HepG2 (cell line): ENCODE data around the gene ZNF653. TPM values are rescaled to one million over a fixed set of nuclear protein-coding genes. Genes with fewer than 3 reads are reported as not detected.

Experiments
- BCLAF1 ChIP-seq: fragments of 450-650 bp; IDR thresholded peaks from 2 replicates; pipeline ENCODE4 v1.6.1; 2017; ENCODE audit warnings: mild to moderate bottlenecking
- BRCA1 ChIP-seq: sonication (generic); formaldehyde crosslinking; IDR thresholded peaks from 2 replicates; pipeline ENCODE4 v1.4.0; 2020; ENCODE audit warnings: missing genetic modification reagents
- CHD2 ChIP-seq: IDR thresholded peaks from 2 replicates; pipeline ENCODE4 v1.6.1; 2011; ENCODE audit warnings: low read depth, low read length, improper control_type of control experiment
- FOXA1 ChIP-seq, 2 experiments: fragments of 450-650 bp in 1 of 2; sonication (generic) in 1 of 2; formaldehyde crosslinking in 1 of 2; IDR thresholded peaks; 2 replicates each; pipeline versions ENCODE4 v1.4.0 to v1.6.1; 2016 to 2020; ENCODE audit warnings: missing genetic modification reagents in 1 of 2
- HOXA3 ChIP-seq: sonication (generic); formaldehyde crosslinking; IDR thresholded peaks from 2 replicates; pipeline ENCODE4 v1.5.0; 2020; ENCODE audit warnings: missing genetic modification reagents
- JUNB ChIP-seq: sonication (generic); formaldehyde crosslinking; IDR thresholded peaks from 2 replicates; pipeline ENCODE4 v1.8.0; 2022; ENCODE audit warnings: missing genetic modification reagents, mild to moderate bottlenecking, borderline replicate concordance
- MTF1 ChIP-seq: sonication (generic); formaldehyde crosslinking; IDR thresholded peaks from 2 replicates; pipeline ENCODE4 v1.5.0; 2020; ENCODE audit warnings: missing genetic modification reagents
- NR3C1 ChIP-seq: sonication (generic); formaldehyde crosslinking; IDR thresholded peaks from 2 replicates; pipeline ENCODE4 v1.4.0; 2020; ENCODE audit warnings: missing genetic modification reagents
- POLR2G ChIP-seq: fragments of 200-400 bp; formaldehyde crosslinking; IDR thresholded peaks from 2 replicates; pipeline ENCODE4 v1.6.1; 2018; ENCODE audit warnings: mild to moderate bottlenecking, low read depth, low read length, moderate library complexity
- RARA ChIP-seq: IDR thresholded peaks from 2 replicates; pipeline ENCODE4 v1.6.1; 2016; ENCODE audit warnings: missing genetic modification reagents, missing compliant biosample characterization
- SMYD3 ChIP-seq: sonication (generic); formaldehyde crosslinking; IDR thresholded peaks from 2 replicates; pipeline ENCODE4 v1.8.1; 2023; ENCODE audit warnings: mild to moderate bottlenecking, missing genetic modification reagents
- TSC22D2 ChIP-seq: sonication (generic); formaldehyde crosslinking; IDR thresholded peaks from 2 replicates; pipeline ENCODE4 v1.5.1; 2020; ENCODE audit warnings: missing genetic modification reagents, mild to moderate bottlenecking, borderline replicate concordance
- ZNF136 ChIP-seq: sonication (generic); formaldehyde crosslinking; IDR thresholded peaks from 2 replicates; pipeline ENCODE4 v1.8.1; 2022; ENCODE audit warnings: low read depth, mild to moderate bottlenecking, moderate library complexity, missing genetic modification reagents
- ZNF224 ChIP-seq: sonication (generic); formaldehyde crosslinking; IDR thresholded peaks from 2 replicates; pipeline ENCODE4 v1.5.0; 2020; ENCODE audit warnings: mild to moderate bottlenecking, missing genetic modification reagents
- ZNF749 ChIP-seq: sonication (generic); formaldehyde crosslinking; IDR thresholded peaks from 2 replicates; pipeline ENCODE4 v1.8.0; 2022; ENCODE audit warnings: mild to moderate bottlenecking, missing genetic modification reagents, moderate library complexity, borderline replicate concordance
- ZNF839 ChIP-seq: sonication (generic); formaldehyde crosslinking; IDR thresholded peaks from 2 replicates; pipeline ENCODE4 v1.4.0; 2020; ENCODE audit warnings: missing genetic modification reagents, mild to moderate bottlenecking, borderline replicate concordance
- polyA plus RNA-seq, 8 experiments: library from polyadenylated mRNA; depleted of rRNA in 3 of 8; stranded (reverse) in 7 of 8; unstranded in 1 of 8; fragments of >200 nt; fragmentation: Illumina TruSeq in 4 of 8; extraction: Trizol in 4 of 8; gene quantifications; 2 replicates each; pipeline versions ENCODE4 v1.2.1 to v1.2.3, GENCODE V29; 2011 to 2016; ENCODE audit warnings: low read depth in 4 of 8, missing spikeins in 1 of 8, mixed read lengths in 1 of 8; ENCODE audit not compliant: insufficient read depth in 1 of 8
- total RNA-seq, 5 experiments: library from RNA; depleted of rRNA; stranded (reverse); fragments of >200 nt; fragmentation: Illumina TruSeq; extraction: Trizol; gene quantifications; 2 replicates each; pipeline ENCODE4 v1.2.3, GENCODE V29; 2016; ENCODE audit warnings: low read depth in 1 of 5
- TF ChIP-seq, protein P1 (sequence below): IDR thresholded peaks from 2 replicates; pipeline ENCODE4 v1.6.1; 2016; ENCODE audit warnings: low read depth, borderline replicate concordance
- TF ChIP-seq, protein P2 (sequence below): sonication (generic); formaldehyde crosslinking; IDR thresholded peaks from 2 replicates; pipeline ENCODE4 v1.4.0; 2020; ENCODE audit warnings: mild to moderate bottlenecking, missing genetic modification reagents
- TF ChIP-seq, protein P3 (sequence below): sonication (generic); formaldehyde crosslinking; IDR thresholded peaks from 2 replicates; pipeline ENCODE4 v1.4.0; 2020; ENCODE audit warnings: mild to moderate bottlenecking, missing genetic modification reagents
- TF ChIP-seq, protein P4 (sequence below): sonication (generic); formaldehyde crosslinking; IDR thresholded peaks from 2 replicates; pipeline ENCODE4 v1.4.0; 2020; ENCODE audit warnings: missing genetic modification reagents, mild to moderate bottlenecking, borderline replicate concordance
- TF ChIP-seq, protein P5 (sequence below): sonication (generic); formaldehyde crosslinking; conservative IDR thresholded peaks from 2 replicates; pipeline ENCODE4 v1.5.0; 2020; ENCODE audit warnings: missing genetic modification reagents

Gene ZNF653
- total and polyA plus RNA-seq, 2 of the 13 experiments (the other 11 are each of a cell fraction or from before 2014, with no cell fraction given): 4.7 to 7.1 TPM

GRCh38 chr19:11479090-11479897 is 26.3 kb downstream of the ZNF653 start (continued):
- TF ChIP-seq JUNB (CRISPR knock-in tag) (no peak), POLR2G (no peak), HOXA3 (CRISPR knock-in tag) (peak; percentile 26; the same call in 1 of the 2 replicates), BCLAF1 (no peak), ZNF839 (CRISPR knock-in tag) (no peak), ZNF224 (CRISPR knock-in tag) (no peak), MTF1 (no peak), TSC22D2 (CRISPR knock-in tag) (no peak), CHD2 (no peak), RARA (CRISPR knock-in tag) (0 out of 2 replicates have a peak, but pooled peaks have one; percentile 9), FOXA1 (IDR thresholded peaks at IDR 0.05) (no peak), FOXA1 (CRISPR knock-in tag; IDR thresholded peaks at IDR 0.05) (no peak), SMYD3 (CRISPR knock-in tag) (no peak), ZNF136 (CRISPR knock-in tag) (no peak), ZNF749 (CRISPR knock-in tag) (no peak), NR3C1 (CRISPR knock-in tag) (no peak), BRCA1 (CRISPR knock-in tag) (no peak)
- TF ChIP-seq, protein P1, sequence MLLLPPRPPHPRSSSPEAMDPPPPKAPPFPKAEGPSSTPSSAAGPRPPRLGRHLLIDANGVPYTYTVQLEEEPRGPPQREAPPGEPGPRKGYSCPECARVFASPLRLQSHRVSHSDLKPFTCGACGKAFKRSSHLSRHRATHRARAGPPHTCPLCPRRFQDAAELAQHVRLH (CRISPR knock-in tag): no peak
- TF ChIP-seq, protein P2, sequence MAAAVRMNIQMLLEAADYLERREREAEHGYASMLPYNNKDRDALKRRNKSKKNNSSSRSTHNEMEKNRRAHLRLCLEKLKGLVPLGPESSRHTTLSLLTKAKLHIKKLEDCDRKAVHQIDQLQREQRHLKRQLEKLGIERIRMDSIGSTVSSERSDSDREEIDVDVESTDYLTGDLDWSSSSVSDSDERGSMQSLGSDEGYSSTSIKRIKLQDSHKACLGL: no peak; the same call in 1 of the 2 replicates
- TF ChIP-seq, protein P3, sequence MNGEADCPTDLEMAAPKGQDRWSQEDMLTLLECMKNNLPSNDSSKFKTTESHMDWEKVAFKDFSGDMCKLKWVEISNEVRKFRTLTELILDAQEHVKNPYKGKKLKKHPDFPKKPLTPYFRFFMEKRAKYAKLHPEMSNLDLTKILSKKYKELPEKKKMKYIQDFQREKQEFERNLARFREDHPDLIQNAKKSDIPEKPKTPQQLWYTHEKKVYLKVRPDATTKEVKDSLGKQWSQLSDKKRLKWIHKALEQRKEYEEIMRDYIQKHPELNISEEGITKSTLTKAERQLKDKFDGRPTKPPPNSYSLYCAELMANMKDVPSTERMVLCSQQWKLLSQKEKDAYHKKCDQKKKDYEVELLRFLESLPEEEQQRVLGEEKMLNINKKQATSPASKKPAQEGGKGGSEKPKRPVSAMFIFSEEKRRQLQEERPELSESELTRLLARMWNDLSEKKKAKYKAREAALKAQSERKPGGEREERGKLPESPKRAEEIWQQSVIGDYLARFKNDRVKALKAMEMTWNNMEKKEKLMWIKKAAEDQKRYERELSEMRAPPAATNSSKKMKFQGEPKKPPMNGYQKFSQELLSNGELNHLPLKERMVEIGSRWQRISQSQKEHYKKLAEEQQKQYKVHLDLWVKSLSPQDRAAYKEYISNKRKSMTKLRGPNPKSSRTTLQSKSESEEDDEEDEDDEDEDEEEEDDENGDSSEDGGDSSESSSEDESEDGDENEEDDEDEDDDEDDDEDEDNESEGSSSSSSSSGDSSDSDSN: no peak
- TF ChIP-seq, protein P4, sequence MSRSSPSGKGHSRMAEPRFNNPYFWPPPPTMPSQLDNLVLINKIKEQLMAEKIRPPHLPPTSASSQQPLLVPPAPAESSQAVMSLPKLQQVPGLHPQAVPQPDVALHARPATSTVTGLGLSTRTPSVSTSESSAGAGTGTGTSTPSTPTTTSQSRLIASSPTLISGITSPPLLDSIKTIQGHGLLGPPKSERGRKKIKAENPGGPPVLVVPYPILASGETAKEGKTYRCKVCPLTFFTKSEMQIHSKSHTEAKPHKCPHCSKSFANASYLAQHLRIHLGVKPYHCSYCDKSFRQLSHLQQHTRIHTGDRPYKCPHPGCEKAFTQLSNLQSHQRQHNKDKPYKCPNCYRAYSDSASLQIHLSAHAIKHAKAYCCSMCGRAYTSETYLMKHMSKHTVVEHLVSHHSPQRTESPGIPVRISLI: no peak
- TF ChIP-seq, protein P5, sequence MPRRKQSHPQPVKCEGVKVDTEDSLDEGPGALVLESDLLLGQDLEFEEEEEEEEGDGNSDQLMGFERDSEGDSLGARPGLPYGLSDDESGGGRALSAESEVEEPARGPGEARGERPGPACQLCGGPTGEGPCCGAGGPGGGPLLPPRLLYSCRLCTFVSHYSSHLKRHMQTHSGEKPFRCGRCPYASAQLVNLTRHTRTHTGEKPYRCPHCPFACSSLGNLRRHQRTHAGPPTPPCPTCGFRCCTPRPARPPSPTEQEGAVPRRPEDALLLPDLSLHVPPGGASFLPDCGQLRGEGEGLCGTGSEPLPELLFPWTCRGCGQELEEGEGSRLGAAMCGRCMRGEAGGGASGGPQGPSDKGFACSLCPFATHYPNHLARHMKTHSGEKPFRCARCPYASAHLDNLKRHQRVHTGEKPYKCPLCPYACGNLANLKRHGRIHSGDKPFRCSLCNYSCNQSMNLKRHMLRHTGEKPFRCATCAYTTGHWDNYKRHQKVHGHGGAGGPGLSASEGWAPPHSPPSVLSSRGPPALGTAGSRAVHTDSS: no peak
